Brain pericyte (primary cell): Measurements from ENCODE around the gene MEGF11.
"Not testable (repeated sequence)": the region's sequence is repeated elsewhere in the genome, so short reads cannot be mapped to it uniquely, and the experiment has no call there.

Experiments
- DNase-seq: peaks from one replicate; pipeline ENCODE4 v3.0.0-alpha.2; 2012; ENCODE audit warnings: low read depth, low spot score

Gene MEGF11

DNA sequence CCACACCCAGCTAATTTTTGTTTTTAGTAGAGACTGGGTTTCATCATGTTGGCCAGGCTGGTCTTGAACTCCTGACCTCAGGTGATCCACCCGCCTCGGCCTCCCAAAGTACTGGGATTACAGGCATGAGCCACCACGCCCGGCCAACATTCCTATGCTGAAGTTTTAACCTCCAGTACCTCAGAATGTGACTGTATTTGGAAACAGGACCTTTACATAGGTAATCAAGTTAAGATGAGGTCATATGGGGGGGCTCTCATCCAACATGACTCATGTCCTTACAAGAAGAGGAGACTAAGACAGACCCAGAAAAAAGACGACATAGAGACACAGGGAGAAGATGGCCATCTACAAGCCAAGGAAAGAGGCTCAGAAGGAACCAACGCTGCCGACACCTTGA is 277.4 kb downstream of the MEGF11 start:
- not testable (repeated sequence) for DNase-seq

DNA sequence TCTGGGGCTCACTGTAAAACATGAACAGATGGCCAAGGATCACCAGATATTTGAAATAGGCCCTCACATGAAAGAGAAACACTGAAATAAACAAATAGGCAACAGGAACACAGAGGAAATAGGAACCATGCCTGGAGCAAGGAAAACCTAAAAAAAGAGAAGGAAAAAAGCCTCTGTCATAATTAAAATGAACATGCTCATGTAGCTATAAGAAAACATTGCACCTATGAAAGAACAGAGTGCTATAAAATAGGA is 281.9 kb downstream of the MEGF11 start:
- no peak for DNase-seq

DNA sequence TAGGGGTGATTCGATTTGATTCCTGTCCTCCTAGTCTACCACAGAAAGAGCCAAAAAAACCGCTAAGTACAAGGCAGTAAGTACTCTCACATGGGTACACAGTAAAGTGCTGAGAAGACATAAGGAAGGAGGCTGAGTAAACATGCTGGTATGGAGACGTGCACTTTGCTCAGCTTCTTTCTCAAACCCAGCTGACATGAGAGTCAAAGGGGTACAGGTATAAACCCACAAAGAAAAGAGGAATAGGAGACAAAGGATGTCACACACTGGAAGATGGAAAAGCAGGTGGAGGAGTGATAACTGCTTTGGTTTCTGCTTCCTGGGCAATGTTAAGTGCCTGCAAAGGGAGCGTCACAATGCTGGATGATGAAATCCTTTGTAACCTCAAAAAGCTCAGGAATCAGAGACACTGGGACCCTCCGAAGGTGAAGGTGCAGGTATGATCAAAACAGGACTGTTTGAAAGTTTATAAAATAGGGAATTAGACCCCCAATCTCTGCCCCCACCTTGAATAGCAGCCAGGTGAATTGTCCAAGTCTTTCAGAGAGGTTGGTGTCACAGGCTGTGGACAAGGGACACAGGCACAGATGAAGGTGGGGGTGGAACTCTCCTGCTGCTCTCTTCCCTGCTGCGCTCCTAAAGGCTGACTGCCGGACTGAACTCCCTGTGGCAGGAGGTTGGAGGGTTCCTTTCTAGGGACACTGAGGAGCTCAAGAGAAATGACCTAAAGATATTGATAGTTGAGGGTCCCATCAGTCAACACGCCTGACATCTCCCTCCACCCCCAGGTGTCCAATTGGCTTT is 282.4 kb downstream of the MEGF11 start:
- DNase-seq, result no peak

DNA sequence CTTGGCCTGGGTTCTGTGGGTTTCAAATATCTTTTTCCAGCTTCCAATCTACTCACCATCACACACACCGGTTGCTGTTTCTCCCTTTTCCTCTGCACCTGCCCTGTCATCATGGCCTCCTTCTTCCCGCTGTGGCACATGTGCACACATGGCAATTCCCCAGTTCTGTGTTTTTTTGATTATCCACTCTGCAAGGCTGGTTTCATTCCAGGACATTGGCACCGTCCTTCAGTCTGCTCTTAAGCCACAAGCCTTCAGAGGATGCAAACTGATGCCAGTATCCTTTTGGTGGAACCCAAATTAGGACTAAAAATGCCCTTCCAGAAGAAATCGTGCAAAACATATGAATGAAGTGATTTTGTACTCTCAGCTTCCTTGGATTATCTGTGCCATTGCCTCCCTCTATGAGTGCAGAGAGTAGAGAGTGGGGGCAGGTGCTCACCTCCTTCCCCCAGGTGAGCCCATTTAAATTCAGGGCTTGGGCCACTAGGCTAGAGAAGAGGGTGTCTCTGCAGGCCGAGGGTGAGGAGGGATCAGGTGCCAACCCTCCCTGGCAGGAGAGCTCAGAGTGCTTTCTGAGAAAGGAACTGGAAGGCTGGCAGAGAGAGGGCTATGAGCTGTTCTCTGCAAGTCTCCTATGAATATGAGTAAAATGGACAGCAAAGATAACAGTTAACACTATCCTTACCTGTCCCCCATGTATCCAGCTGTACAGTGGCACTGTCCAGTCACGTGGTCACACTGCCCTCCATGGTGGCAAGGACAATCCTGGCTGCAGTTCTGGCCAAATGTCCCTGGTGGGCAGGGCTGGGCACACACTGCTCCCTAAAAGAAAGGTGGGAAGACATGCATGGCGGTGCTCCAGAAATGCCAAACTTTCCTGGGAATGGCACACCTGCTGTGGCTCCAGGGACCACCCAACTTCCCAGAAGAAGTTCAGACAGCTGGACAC is 283.4 kb downstream of the MEGF11 start:
- no peak for DNase-seq

DNA sequence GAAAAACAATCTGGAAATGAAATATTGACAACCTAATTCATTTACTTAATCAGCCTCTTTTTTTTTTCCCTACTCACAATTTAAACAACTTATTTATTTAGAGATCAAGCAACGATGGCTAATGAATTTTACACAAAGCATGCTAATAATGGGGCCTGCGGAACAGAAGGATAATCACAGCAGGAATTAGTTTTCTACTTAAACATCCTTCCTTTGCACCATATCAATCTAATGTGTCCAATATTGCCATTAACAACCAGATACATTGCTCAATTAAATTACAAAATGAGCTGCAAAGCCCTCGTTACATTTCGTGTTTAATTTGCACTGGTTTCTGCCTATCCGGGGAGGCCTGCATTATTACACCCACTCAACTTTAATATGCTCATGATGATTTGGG is 285.0 kb downstream of the MEGF11 start:
- DNase-seq, result no peak

DNA sequence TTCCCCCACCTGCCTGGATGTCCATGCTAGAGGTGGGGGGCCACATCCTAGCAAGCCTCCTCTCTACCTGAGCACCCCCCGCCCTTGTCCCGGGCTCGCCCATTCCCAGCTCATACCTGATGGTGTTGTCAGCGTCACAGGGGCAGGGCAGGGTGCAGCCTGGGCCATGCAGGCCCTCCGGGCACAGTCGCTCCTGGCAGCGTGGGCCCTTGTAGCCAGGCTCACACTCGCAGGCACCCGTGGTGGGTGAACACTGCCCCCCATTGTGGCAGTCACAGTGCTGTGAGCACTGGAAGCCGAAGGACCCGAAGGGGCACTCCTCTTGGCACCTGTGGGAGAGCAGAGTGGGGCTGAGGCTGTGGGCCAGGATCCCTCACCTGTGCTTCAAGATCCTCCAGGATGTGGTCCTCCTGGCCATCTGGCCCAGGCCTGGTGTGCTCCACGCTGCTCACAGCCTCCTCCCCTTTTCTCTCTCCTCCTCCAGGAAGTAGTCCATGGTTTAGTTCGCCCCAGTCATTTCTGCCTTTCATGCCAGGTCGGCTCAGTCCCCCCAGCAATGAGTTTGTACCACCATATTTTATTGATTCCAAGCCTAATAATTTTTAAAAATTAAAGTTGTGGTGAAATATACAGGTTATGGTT is 288.6 kb downstream of the MEGF11 start:
- DNase-seq, result no peak

DNA sequence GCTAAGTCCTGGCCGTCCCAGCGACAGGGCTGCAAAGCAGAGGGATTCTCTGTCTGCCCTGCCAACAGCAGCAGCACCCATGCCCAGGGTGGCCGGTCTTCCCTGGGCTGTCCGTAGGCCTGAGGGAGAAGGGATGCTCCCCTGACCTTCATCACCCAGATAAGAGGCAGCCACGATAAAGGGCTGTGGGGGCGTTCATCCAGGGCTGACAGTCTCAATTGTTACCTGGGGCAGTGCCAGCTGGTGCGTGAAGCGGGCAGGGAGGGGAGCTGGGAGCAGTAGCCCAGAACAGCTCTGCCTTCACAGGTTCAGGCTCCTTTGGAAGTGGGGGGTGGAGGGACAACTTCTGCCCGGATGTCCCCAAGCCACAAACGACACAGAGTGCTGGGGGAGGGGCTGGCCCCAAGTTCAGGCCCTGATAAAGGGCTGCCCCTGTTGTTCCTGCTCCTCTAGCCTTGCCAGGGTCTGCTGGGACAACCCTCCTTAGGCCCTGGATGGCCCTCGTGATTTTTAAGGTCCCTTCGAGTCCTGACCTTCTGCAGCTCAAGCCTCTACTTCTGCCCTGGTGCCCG is 289.6 kb downstream of the MEGF11 start:
- no peak for DNase-seq

DNA sequence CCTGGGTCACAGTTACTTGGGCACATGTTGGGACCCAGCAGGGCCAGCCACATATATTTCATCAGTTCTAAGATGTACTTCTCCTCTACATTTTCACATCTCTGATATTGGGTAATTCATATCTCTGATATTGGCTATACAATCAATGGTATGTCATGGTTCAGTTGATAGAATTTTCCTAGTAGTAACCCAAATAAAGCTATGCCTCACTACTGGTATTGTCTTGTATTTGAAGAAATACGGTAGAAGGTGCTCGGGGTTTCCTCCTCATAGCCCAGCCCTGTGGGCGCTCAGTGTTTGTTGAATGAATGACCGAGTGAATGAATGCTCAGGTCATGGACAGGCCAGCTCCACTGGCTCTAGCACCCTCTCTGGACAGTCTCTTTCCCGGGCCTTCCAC is 290.2 kb downstream of the MEGF11 start:
- DNase-seq, result no peak

DNA sequence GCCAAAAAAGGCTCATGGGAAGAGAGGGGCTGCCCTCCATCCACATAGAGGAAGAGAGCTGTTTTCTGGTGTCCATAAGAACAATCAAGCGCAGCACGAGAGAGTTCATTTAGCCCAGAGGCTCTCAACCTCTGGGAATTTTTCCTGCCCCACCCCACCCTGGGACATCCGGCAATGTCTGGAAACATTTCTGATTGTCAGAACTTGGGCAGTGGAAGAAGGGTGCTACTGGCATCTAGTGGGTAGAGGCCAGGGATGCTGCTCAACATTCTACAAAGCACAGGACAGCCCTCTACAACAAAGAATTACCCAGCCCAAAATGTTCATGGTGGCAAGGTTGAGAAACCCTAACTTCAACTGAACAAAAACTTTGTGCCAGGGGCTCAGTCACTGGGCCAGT is 291.4 kb downstream of the MEGF11 start:
- no peak for DNase-seq

DNA sequence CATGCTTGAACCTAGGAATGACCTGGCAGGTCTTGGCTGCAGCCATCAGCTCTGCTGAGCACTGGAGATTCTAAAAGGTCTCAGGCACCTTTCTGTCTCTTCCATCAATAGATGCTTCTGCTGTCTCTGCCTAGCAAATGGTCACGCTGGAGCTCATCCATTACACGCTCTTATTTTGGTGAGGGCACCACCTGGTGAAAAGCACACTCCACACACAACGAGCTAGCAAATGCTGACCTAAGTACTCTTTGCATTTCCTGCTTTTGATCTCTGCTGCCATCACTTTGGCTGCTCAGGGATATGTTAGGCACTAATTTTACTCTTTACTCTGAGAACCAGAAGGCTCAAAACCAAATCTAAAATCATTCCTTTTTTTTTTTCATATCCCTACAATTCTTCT is 293.0 kb downstream of the MEGF11 start:
- DNase-seq, result no peak

DNA sequence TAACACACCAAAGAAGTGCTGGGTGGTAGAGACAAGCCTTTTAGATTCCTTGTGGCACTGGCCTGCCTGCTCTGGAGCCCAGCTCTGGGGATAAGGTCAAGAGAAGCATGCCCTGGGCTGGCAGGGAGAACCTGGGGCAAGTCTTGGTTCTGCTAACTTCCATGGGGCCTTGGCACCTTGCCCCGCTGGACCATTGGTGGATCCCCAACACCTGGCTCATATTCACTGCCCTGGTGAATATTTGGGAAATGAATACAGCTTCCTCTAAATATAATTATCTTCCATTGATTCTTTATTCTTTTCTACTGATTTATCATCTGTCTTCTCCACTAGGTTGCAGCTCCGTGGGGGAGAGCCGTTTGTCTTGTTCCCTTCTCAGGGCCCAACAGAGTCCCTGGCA is 294.7 kb downstream of the MEGF11 start:
- DNase-seq, result no peak

DNA sequence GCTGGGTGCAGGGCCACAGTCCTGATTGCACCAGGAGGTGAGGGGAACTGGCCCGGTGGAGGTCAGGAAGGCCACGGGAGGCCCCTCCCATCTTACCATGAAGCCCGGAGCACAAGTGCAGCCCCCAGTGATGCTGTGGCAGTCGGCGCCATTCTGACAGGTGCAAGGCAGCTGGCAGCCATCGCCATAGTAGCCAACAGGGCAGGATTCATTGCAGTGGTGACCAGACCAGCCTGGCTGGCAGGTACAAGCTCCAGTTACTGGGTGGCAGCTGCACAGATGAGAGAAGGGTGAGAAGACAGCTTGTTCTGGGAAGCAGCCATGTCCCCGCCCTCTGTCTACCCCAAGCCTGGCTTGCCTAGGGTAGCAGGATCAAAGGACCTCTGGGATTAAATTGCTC is 296.1 kb downstream of the MEGF11 start:
- no peak for DNase-seq

DNA sequence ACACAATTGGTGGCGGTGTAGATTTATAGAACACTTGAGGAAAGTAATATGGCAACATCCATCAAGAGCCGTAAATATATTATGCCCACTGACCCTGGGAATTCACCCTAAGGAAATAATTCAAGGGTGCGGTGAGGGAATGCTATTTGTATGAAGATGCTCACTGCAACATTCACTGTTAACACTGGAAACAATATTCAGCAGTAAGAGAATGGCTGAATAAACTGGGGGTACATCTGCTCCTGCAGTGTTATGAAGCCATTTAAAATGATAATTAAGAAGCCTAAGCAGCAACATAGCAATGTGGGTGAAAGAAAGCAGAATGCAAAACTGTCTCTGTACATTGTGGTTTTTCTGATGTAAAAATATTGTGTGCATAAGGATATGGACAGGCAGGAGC is 296.7 kb downstream of the MEGF11 start:
- DNase-seq, result no peak

DNA sequence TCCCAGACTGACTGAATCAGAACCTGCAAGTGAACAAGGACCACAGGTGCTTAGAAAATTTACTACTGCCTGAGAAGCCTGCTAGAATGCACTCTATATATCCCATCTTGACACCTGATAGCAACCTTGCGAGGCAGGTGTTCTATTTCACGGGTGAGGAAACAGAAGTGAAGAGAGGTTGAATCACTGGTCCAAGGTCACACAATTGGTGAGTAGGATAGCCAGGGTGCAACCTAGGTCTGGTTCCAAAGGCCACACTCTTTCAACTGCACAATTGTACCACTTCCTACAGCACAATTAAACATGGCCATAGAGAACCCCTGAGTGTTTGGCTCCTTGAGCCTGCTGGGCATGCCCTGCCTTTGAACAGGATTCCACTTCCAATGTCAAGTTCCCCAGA is 297.2 kb downstream of the MEGF11 start:
- DNase-seq, result no peak

DNA sequence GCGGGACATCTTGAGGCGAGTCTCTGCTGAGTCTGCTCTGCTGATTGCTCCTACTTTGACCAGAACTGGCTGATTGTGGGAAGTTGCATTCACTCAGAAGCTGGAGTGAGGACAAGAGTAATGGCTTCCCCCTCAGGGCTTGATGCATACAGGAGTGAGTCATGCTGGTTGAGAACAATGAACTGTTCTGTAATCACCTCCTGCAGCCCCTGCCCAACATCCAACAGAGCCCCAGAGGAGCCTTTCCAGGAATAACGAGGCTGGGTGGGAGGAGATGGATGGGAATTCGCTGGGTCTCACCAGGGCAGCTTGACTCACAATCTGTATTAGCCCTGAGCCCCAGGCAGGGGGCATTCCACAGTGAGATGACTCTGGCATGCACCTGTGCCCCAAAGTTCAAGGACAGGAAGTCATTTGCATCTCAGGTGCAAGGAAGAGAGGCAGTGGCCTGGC is 299.2 kb downstream of the MEGF11 start:
- DNase-seq, result no peak

DNA sequence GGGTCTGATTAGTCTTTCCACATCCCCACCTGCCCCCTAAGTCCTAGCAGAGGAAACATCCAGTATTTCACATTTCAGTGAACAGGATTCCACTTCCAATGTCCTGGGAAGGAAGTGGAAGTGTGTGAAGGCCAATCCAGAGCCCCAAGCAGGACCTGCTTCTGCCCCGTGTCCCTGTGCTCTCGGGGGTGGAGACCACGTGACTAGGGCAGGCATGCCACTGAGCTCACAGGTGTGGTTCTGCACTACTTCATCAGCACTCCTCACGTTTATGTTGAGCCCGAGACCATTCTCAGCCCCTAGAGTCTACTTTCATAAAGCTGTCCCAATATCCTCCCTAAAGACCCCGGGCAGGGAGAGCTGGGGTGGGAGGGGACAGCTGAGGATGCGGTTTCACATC is 299.9 kb downstream of the MEGF11 start:
- no peak for DNase-seq

DNA sequence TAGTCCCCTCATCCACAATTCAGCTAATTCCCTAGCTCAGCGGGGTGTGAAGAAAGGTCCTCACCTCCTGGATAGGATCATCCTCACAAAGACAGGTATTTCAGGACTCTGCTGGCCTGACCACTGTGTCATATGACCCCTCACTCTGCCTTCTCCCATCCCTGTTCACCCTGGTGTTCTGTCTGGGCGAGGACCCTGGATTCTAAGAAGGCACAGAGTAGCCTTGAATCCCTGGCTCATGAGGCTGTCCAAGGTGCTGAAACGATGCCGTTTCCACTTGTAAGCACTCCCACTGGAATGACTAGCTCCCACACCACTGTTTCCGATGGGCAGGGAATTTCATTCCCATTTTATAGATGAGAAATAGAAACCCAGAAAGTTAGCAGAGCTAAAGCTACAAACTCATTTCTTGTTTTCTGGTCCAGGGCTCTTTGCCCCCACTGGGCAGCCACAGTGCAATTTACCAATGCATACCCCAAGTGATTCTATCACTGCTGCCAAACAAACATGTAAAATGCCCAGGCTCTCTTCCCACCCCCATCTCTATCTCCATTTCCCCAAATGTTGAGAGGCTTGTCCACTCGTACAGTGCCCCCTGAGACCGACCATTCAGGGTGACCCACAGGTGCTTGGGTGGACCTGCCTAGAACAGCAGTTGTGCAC is 301.0 kb downstream of the MEGF11 start:
- no peak for DNase-seq

DNA sequence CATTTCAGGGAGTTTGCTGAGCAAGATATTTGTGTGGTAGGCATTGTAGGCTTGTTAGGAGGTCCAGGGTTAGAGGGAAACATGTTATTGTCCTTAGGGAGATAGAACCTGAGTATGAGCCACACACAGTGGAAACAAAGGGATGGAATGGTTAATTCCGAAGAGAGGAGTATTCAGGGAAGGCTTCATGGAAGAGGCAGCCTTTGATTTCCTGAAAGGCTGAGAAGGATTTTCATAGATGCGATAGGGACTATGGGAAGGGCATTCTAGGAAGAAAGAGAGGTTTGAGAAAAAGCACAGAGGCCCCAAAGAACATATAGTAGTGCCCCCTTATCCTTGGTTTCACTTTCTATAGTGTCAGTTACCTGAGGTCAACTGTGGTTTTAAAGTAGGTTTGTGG is 302.5 kb downstream of the MEGF11 start:
- DNase-seq, result no peak

DNA sequence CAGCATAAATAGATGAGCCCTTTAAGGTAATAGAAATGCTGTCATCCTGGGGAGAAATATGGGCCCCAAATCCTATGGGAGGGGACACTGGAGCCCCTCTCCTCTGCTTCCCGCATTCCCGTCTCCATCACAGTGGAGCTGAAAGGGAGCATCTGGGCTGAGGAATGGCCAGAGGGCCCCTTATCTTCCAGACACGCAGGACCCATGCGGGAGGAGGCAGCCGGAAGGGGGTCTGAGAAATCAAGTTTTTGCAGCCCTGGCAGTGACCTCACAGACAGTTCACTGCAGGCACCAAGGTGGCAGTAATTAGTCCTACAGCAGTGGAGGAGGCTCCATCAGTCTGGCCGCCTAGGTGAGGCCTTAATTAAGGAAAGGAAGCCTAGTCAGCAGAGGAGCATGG is 304.1 kb downstream of the MEGF11 start:
- no peak for DNase-seq

DNA sequence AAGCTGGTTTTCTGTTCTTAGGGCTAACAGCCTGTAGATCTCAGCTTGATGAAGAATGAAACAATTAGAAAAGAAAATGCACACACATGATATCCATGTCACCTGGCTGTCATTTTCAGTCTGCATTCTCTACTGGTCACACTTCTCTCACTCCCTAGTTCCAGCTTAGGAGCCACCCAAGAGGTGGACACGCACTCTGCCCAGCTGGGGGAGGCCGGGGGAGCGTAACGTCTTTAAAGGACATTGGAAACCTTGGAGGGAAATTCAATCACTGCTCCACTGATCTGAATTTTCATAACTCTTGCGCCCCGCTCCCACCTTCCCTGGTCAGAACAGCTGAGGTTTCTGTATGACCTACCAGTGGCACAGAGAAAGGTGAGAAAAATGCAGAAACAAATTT is 304.5 kb downstream of the MEGF11 start:
- no peak for DNase-seq

DNA sequence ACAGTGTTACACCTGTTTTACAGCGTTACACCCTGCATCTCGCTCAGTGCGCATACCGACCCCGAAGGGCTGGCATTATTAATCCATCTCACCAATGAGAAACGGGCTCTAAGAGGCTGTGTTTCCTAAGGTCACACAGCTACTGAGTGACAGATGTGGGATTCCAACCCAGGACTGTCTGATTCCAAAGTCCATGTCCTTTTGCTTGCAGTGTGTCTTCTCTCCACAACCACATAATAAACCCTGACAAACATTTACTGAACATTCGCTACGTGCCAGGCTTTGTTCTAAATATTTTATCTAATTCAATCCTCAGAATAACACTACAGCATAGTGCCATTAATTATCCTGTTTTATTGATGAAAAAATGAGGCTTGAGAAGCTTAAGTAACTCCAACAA is 305.2 kb downstream of the MEGF11 start:
- DNase-seq, result no peak

DNA sequence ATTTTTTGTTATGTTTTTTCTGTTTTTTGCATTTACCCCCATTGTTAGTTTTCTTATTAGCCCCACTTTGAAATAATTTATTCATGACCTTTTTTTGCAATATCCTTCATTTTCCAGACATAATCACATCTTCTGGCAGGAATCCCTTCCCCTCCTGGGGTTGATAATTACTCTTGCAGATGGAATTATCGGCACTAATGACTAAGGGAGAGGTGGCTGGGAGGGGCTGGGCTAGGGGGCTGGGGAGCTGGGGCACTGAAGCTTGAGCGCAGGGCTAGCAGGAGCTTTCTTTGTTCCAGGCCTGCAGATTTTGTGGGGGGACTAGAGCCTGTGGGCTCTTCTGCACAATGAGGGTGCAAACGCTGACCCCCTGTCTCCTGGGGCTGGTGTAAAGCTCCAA is 306.5 kb downstream of the MEGF11 start:
- no peak for DNase-seq
